H9 (cell line): ENCODE results near the gene OTOS. TPM values are rescaled to one million over a fixed set of nuclear protein-coding genes. Genes with fewer than 3 reads are reported as not detected.

Experiments used
- DNase-seq: peaks from one replicate; pipeline ENCODE4 v3.0.0-alpha.2; 2017
- H2AFZ ChIP-seq: one replicate; pipeline ENCODE4 v1.6.1; 2013; ENCODE audit warnings: mild to moderate bottlenecking, low read length, control low read depth, moderate library complexity
- H2AK5ac ChIP-seq: 2 replicates; pipeline ENCODE4 v1.6.1; 2013; ENCODE audit warnings: low read length, control low read depth, mixed read lengths; ENCODE audit not compliant: insufficient read length
- H2BK120ac ChIP-seq: one replicate; pipeline ENCODE4 v1.6.1; 2013; ENCODE audit warnings: low read depth, mild to moderate bottlenecking, low read length, control low read depth, inconsistent platforms; ENCODE audit not compliant: poor library complexity, severe bottlenecking
- H2BK12ac ChIP-seq: 2 replicates; pipeline ENCODE4 v1.6.1; 2013; ENCODE audit warnings: low read length, control low read depth, mixed read lengths, low read depth; ENCODE audit not compliant: insufficient read length
- H2BK15ac ChIP-seq: 2 replicates; pipeline ENCODE4 v1.6.1; 2013; ENCODE audit warnings: low read depth, low read length, control low read depth
- H2BK20ac ChIP-seq: one replicate; pipeline ENCODE4 v1.6.1; 2013; ENCODE audit warnings: low read depth, mild to moderate bottlenecking, low read length, control low read depth, inconsistent platforms; ENCODE audit not compliant: poor library complexity, severe bottlenecking
- H2BK5ac ChIP-seq: 2 replicates; pipeline ENCODE4 v1.6.1; 2013; ENCODE audit warnings: low read length, control low read depth, mixed read lengths; ENCODE audit not compliant: insufficient read length
- H3K14ac ChIP-seq: 2 replicates; pipeline ENCODE4 v1.6.1; 2013; ENCODE audit warnings: low read length, control low read depth; ENCODE audit not compliant: insufficient read depth
- H3K18ac ChIP-seq: 2 replicates; pipeline ENCODE4 v1.6.1; 2013; ENCODE audit warnings: low read depth, mild to moderate bottlenecking, mixed read lengths, low read length, control low read depth; ENCODE audit not compliant: insufficient read length
- H3K23ac ChIP-seq: 2 replicates; pipeline ENCODE4 v1.6.1; 2013; ENCODE audit warnings: low read length, control low read depth, mixed read lengths, low read depth; ENCODE audit not compliant: insufficient read length
- H3K23me2 ChIP-seq: 2 replicates; pipeline ENCODE4 v1.6.1; 2013; ENCODE audit warnings: low read depth, mild to moderate bottlenecking, mixed read lengths, low read length, control low read depth; ENCODE audit not compliant: insufficient read length, poor library complexity, severe bottlenecking
- H3K27ac ChIP-seq: 2 replicates; pipeline ENCODE4 v1.5.1; 2013; ENCODE audit warnings: low read length, control low read depth, mixed read lengths, low read depth; ENCODE audit not compliant: insufficient read length
- H3K27me3 ChIP-seq: 2 replicates; pipeline ENCODE4 v1.6.1; 2013; ENCODE audit warnings: low read length, control low read depth, inconsistent platforms; ENCODE audit not compliant: insufficient read depth
- H3K4ac ChIP-seq: 2 replicates; pipeline ENCODE4 v1.6.1; 2013; ENCODE audit warnings: low read depth, mild to moderate bottlenecking, control low read depth, inconsistent platforms, low read length, moderate library complexity
- H3K4me1 ChIP-seq: 2 replicates; pipeline ENCODE4 v1.6.1; 2013; ENCODE audit warnings: low read length, control low read depth, inconsistent platforms; ENCODE audit not compliant: insufficient read depth
- H3K4me2 ChIP-seq: 2 replicates; pipeline ENCODE4 v1.6.1; 2013; ENCODE audit warnings: low read length, control low read depth, mixed read lengths; ENCODE audit not compliant: insufficient read length, insufficient read depth
- H3K56ac ChIP-seq: 2 replicates; pipeline ENCODE4 v1.6.1; 2013; ENCODE audit warnings: low read depth, mild to moderate bottlenecking, mixed read lengths, low read length, control low read depth; ENCODE audit not compliant: insufficient read length
- H3K79me1 ChIP-seq: 2 replicates; pipeline ENCODE4 v1.6.1; 2013; ENCODE audit warnings: low read depth, mild to moderate bottlenecking, moderate library complexity, low read length, control low read depth, inconsistent platforms; ENCODE audit not compliant: insufficient read depth, poor library complexity, severe bottlenecking
- H3K79me2 ChIP-seq: 2 replicates; pipeline ENCODE4 v1.6.1; 2013; ENCODE audit warnings: low read length, control low read depth, inconsistent platforms; ENCODE audit not compliant: insufficient read depth
- H3K9ac ChIP-seq: 2 replicates; pipeline ENCODE4 v1.6.1; 2013; ENCODE audit warnings: low read length, control low read depth, mixed read lengths; ENCODE audit not compliant: insufficient read length; ENCODE audit errors: extremely low read depth
- H3K9me3 ChIP-seq: one replicate; pipeline ENCODE4 v1.6.1; 2013; ENCODE audit warnings: low read depth, low read length, inconsistent platforms; ENCODE audit not compliant: control insufficient read depth
- H3T11ph ChIP-seq: one replicate; pipeline ENCODE4 v1.6.1; 2013; ENCODE audit warnings: mild to moderate bottlenecking, low read length, control low read depth, inconsistent platforms
- H4K20me1 ChIP-seq: one replicate; pipeline ENCODE4 v1.6.1; 2013; ENCODE audit not compliant: control insufficient read depth, insufficient read length, insufficient read depth
- H4K5ac ChIP-seq: 2 replicates; pipeline ENCODE4 v1.6.1; 2013; ENCODE audit warnings: low read depth, mild to moderate bottlenecking, mixed read lengths, low read length, control low read depth; ENCODE audit not compliant: insufficient read length
- H4K8ac ChIP-seq: replicated peaks from 2 replicates; pipeline ENCODE4 v1.6.1; 2013; ENCODE audit warnings: low read length, control low read depth, mixed read lengths, low read depth; ENCODE audit not compliant: insufficient read length
- H4K91ac ChIP-seq: 2 replicates; pipeline ENCODE4 v1.6.1; 2013; ENCODE audit warnings: low read depth, mild to moderate bottlenecking, moderate library complexity, mixed read lengths, low read length, control low read depth; ENCODE audit not compliant: insufficient read length
- H3K27ac Mint-ChIP-seq, 3 experiments: 2 replicates in 2 of 3; 3 replicates in 1 of 3; pipeline ENCODE4 v1.8.0; 2020 to 2021; ENCODE audit warnings: mixed read lengths in 3 of 3, mild to moderate bottlenecking in 1 of 3, moderate library complexity in 1 of 3
- H3K27me3 Mint-ChIP-seq: 2 replicates; pipeline ENCODE4 v1.8.0; 2021; ENCODE audit warnings: low read depth, mild to moderate bottlenecking, moderate library complexity, mixed read lengths
- H3K36me3 Mint-ChIP-seq, 3 experiments: 2 replicates in 2 of 3; 3 replicates in 1 of 3; pipeline ENCODE4 v1.8.0; 2020 to 2021; ENCODE audit warnings: low read depth in 3 of 3, mixed read lengths in 3 of 3; ENCODE audit not compliant: insufficient read depth in 1 of 3
- H3K4me1 Mint-ChIP-seq, 2 experiments: 2 replicates each; pipeline ENCODE4 v1.8.0; 2020; ENCODE audit warnings: mixed read lengths in 2 of 2
- H3K4me3 Mint-ChIP-seq, 2 experiments: 2 replicates in 1 of 2; 3 replicates in 1 of 2; pipeline ENCODE4 v1.8.0; 2020 to 2021; ENCODE audit warnings: mild to moderate bottlenecking in 2 of 2, mixed read lengths in 2 of 2, moderate library complexity in 1 of 2
- H3K9me3 Mint-ChIP-seq, 2 experiments: 2 replicates in 1 of 2; 3 replicates in 1 of 2; pipeline ENCODE4 v1.8.0; 2020; ENCODE audit warnings: mild to moderate bottlenecking in 2 of 2, mixed read lengths in 2 of 2, moderate library complexity in 1 of 2
- CTCF ChIP-seq: fragments of 200-600 bp; sonication (generic); conservative IDR thresholded peaks from 3 replicates; pipeline ENCODE4 v1.8.0; 2021; ENCODE audit warnings: antibody characterized with exemption, mild to moderate bottlenecking
- WGBS: extraction: QIAGEN DNeasy Blood & Tissue Kit; methylation state at CpG from one replicate; pipeline ENCODE4 v1.1.7; 2013; ENCODE audit warnings: missing lambda C conversion rate, low lambda C conversion rate, mixed read lengths; ENCODE audit not compliant: insufficient read length; ENCODE audit errors: extremely low coverage; 5-methylcytosine and 5-hydroxymethylcytosine counted together
- total RNA-seq: library from RNA; stranded (reverse); gene quantifications from 2 replicates; pipeline ENCODE4 v1.2.1, GENCODE V29; 2021

The OTOS gene
- total RNA-seq, 1 experiment from 2014 or later: not detected

GRCh38 chr2:240121190-240121589 is 19.3 kb downstream of the OTOS start:
- Histone ChIP-seq H3K4ac (no peak overlapping the region), H3K56ac (no peak overlapping the region)

More at GRCh38 chr2:240121190-240121589, 19.3 kb downstream of the OTOS start:
- H4K20me1 ChIP-seq: no peaks in the 10 kb centered on the region
- no peaks in the 10 kb centered on the region for H3K9me3 ChIP-seq
- no peak overlapping the region for H4K5ac ChIP-seq
- H3K79me2 ChIP-seq: no peaks in the 10 kb centered on the region
- TF ChIP-seq CTCF: no peak
- no peak overlapping the region for H3K27ac Mint-ChIP-seq
- H3T11ph ChIP-seq: no peak overlapping the region
- H2BK5ac ChIP-seq: no peak overlapping the region
- H3K36me3 Mint-ChIP-seq: peaks cover 0 to 7% (median 3%) of the 10 kb centered on the region in 3 experiments; a peak in 3 of 7 replicates
- no peak overlapping the region for H4K91ac ChIP-seq
- H3K4me2 ChIP-seq: no peak overlapping the region
- H2AK5ac ChIP-seq: no peak overlapping the region
- H3K27ac ChIP-seq: no peak overlapping the region
- no peaks in the 10 kb centered on the region for H3K27me3 ChIP-seq
- no peaks in the 10 kb centered on the region for H3K23me2 ChIP-seq
- no peak for DNase-seq
- no peak overlapping the region for H3K9ac ChIP-seq
- H2BK20ac ChIP-seq: no peak overlapping the region
- H3K4me1 ChIP-seq: no peaks in the 10 kb centered on the region
- no peak overlapping the region for H2BK12ac ChIP-seq
- no peaks in the 10 kb centered on the region for H3K79me1 ChIP-seq
- peaks cover 3% of the 10 kb centered on the region; the same call in 1 of the 2 replicates for H3K27me3 Mint-ChIP-seq
- H3K23ac ChIP-seq: no peak overlapping the region
- no peak overlapping the region for H3K14ac ChIP-seq
- H3K4me1 Mint-ChIP-seq: no peaks in the 10 kb centered on the region
- H2BK15ac ChIP-seq: no peak overlapping the region
- no peak overlapping the region for H2AFZ ChIP-seq
- peaks cover 0 to 9% of the 10 kb centered on the region in 2 experiments; a peak in 2 of 5 replicates for H3K9me3 Mint-ChIP-seq
- WGBS: no CpG with 5 or more reads among the region's 4 CpGs
- H3K4me3 Mint-ChIP-seq: no peak overlapping the region
- no peak overlapping the region for H4K8ac ChIP-seq
- H2BK120ac ChIP-seq: no peak overlapping the region
- H3K18ac ChIP-seq: no peak overlapping the region
